WTC11 (cell line): ENCODE measurements around the gene RIPOR1. TPM values are rescaled to one million over a fixed set of nuclear protein-coding genes. Genes with fewer than 3 reads are reported as not detected.

Source experiments
- ATF1 ChIP-seq: sonication (generic); formaldehyde crosslinking; IDR thresholded peaks from 2 replicates; pipeline ENCODE4 v1.8.1; 2023; ENCODE audit warnings: mild to moderate bottlenecking, moderate library complexity, missing genetic modification reagents
- CREB1 ChIP-seq: sonication (generic); formaldehyde crosslinking; IDR thresholded peaks from 2 replicates; pipeline ENCODE4 v1.8.0; 2023; ENCODE audit warnings: mild to moderate bottlenecking, missing genetic modification reagents
- CREM ChIP-seq: sonication (generic); formaldehyde crosslinking; IDR thresholded peaks from 2 replicates; pipeline ENCODE4 v1.8.1; 2022; ENCODE audit warnings: mild to moderate bottlenecking, missing genetic modification reagents, moderate library complexity
- E2F4 ChIP-seq: sonication (generic); formaldehyde crosslinking; IDR thresholded peaks from 2 replicates; pipeline ENCODE4 v1.8.1; 2022; ENCODE audit warnings: low read depth, mild to moderate bottlenecking, moderate library complexity, missing genetic modification reagents, borderline replicate concordance
- GABPB1 ChIP-seq: sonication (generic); formaldehyde crosslinking; IDR thresholded peaks from 2 replicates; pipeline ENCODE4 v1.8.1; 2023; ENCODE audit warnings: mild to moderate bottlenecking, missing genetic modification reagents
- GRHL2 ChIP-seq: fragments of 250-450 bp; sonication (Bioruptor Pico); IDR thresholded peaks from 2 replicates; pipeline ENCODE4 v1.8.0; 2022; ENCODE audit warnings: mild to moderate bottlenecking, moderate library complexity; ENCODE audit not compliant: insufficient replicate concordance, severe bottlenecking
- NFE2L1 ChIP-seq: sonication (generic); formaldehyde crosslinking; IDR thresholded peaks from 2 replicates; pipeline ENCODE4 v1.8.1; 2023; ENCODE audit warnings: missing genetic modification reagents
- NR2C2 ChIP-seq: sonication (generic); formaldehyde crosslinking; IDR thresholded peaks from 2 replicates; pipeline ENCODE4 v1.8.0; 2022; ENCODE audit warnings: mild to moderate bottlenecking, missing genetic modification reagents
- PRDM15 ChIP-seq: sonication (generic); formaldehyde crosslinking; IDR thresholded peaks from 2 replicates; pipeline ENCODE4 v1.8.0; 2022; ENCODE audit warnings: missing genetic modification reagents
- PRRX2 ChIP-seq: fragments of 250-450 bp; sonication (Bioruptor Pico); IDR thresholded peaks from 2 replicates; pipeline ENCODE4 v1.8.0; 2021; ENCODE audit warnings: mild to moderate bottlenecking
- SP1 ChIP-seq: sonication (generic); formaldehyde crosslinking; conservative IDR thresholded peaks from 2 replicates; pipeline ENCODE4 v1.8.1; 2022; ENCODE audit warnings: missing genetic modification reagents
- TEAD4 ChIP-seq: sonication (generic); formaldehyde crosslinking; IDR thresholded peaks from 2 replicates; pipeline ENCODE4 v1.8.0; 2022; ENCODE audit warnings: mild to moderate bottlenecking, missing genetic modification reagents
- TP53 ChIP-seq: sonication (generic); formaldehyde crosslinking; IDR thresholded peaks from 2 replicates; pipeline ENCODE4 v1.8.1; 2023; ENCODE audit warnings: mild to moderate bottlenecking, missing genetic modification reagents
- ZNF121 ChIP-seq: sonication (generic); formaldehyde crosslinking; IDR thresholded peaks from 2 replicates; pipeline ENCODE4 v1.8.0; 2023; ENCODE audit warnings: missing genetic modification reagents
- ZNF263 ChIP-seq: sonication (generic); formaldehyde crosslinking; IDR thresholded peaks from 2 replicates; pipeline ENCODE4 v1.8.1; 2022; ENCODE audit warnings: low read depth, mild to moderate bottlenecking, moderate library complexity, missing genetic modification reagents
- ZNF317 ChIP-seq: sonication (generic); formaldehyde crosslinking; IDR thresholded peaks from 2 replicates; pipeline ENCODE4 v1.8.1; 2023; ENCODE audit warnings: low read depth, mild to moderate bottlenecking, moderate library complexity, missing genetic modification reagents, borderline replicate concordance
- total RNA-seq: library from RNA; stranded (reverse); gene quantifications from 3 replicates; pipeline ENCODE4 v1.2.3, GENCODE V29; 2021
- TF ChIP-seq, protein P1 (sequence below): sonication (generic); formaldehyde crosslinking; conservative IDR thresholded peaks from 2 replicates; pipeline ENCODE4 v1.8.1; 2022; ENCODE audit warnings: mild to moderate bottlenecking, missing genetic modification reagents
- TF ChIP-seq, protein P2 (sequence below): sonication (generic); formaldehyde crosslinking; IDR thresholded peaks from 2 replicates; pipeline ENCODE4 v1.8.0; 2022; ENCODE audit warnings: mild to moderate bottlenecking, missing genetic modification reagents
- TF ChIP-seq, protein P3 (sequence below): sonication (generic); formaldehyde crosslinking; IDR thresholded peaks from 2 replicates; pipeline ENCODE4 v1.8.1; 2023; ENCODE audit warnings: mild to moderate bottlenecking, moderate library complexity, missing genetic modification reagents
- TF ChIP-seq, protein P4 (sequence below): fragments of 250-450 bp; sonication (Bioruptor Pico); IDR thresholded peaks from 2 replicates; pipeline ENCODE4 v1.9.0; 2021; ENCODE audit warnings: mild to moderate bottlenecking
- TF ChIP-seq, protein P5 (sequence below): sonication (generic); formaldehyde crosslinking; IDR thresholded peaks from 2 replicates; pipeline ENCODE4 v1.8.1; 2022; ENCODE audit warnings: missing genetic modification reagents, borderline replicate concordance
- TF ChIP-seq, protein P6 (sequence below): fragments of 200-600 bp; IDR thresholded peaks from 2 replicates; pipeline ENCODE4 v1.8.0; 2022; ENCODE audit warnings: antibody characterized with exemption

The RIPOR1 gene
- total RNA-seq, 1 experiment from 2014 or later, result 14.9 TPM

GRCh38 chr16:67521095-67521804, 7.4 kb upstream of the RIPOR1 start (continued):
- TF ChIP-seq E2F4, result no peak
- TF ChIP-seq, protein P1, sequence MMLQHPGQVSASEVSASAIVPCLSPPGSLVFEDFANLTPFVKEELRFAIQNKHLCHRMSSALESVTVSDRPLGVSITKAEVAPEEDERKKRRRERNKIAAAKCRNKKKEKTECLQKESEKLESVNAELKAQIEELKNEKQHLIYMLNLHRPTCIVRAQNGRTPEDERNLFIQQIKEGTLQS (CRISPR knock-in tag), result no peak
- peak; percentile 29 for TF ChIP-seq GABPB1
- TF ChIP-seq ZNF263, result no peak
- no peak for TF ChIP-seq NR2C2 (CRISPR knock-in tag)
- no peak for TF ChIP-seq ATF1 (CRISPR knock-in tag)
- TF ChIP-seq PRDM15 (CRISPR knock-in tag), result no peak
- TF ChIP-seq, protein P2, sequence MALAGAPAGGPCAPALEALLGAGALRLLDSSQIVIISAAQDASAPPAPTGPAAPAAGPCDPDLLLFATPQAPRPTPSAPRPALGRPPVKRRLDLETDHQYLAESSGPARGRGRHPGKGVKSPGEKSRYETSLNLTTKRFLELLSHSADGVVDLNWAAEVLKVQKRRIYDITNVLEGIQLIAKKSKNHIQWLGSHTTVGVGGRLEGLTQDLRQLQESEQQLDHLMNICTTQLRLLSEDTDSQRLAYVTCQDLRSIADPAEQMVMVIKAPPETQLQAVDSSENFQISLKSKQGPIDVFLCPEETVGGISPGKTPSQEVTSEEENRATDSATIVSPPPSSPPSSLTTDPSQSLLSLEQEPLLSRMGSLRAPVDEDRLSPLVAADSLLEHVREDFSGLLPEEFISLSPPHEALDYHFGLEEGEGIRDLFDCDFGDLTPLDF (CRISPR knock-in tag), result no peak
- no peak for TF ChIP-seq TP53 (CRISPR knock-in tag)
- peak; percentile 50; the same call in 1 of the 2 replicates for TF ChIP-seq SP1 (CRISPR knock-in tag)
- TF ChIP-seq, protein P3, sequence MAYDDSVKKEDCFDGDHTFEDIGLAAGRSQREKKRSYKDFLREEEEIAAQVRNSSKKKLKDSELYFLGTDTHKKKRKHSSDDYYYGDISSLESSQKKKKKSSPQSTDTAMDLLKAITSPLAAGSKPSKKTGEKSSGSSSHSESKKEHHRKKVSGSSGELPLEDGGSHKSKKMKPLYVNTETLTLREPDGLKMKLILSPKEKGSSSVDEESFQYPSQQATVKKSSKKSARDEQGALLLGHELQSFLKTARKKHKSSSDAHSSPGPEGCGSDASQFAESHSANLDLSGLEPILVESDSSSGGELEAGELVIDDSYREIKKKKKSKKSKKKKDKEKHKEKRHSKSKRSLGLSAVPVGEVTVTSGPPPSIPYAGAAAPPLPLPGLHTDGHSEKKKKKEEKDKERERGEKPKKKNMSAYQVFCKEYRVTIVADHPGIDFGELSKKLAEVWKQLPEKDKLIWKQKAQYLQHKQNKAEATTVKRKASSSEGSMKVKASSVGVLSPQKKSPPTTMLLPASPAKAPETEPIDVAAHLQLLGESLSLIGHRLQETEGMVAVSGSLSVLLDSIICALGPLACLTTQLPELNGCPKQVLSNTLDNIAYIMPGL (CRISPR knock-in tag), result peak; percentile 76
- TF ChIP-seq PRRX2 (CRISPR knock-in tag), result no peak
- no peak for TF ChIP-seq GRHL2 (CRISPR knock-in tag)
- TF ChIP-seq, protein P4, sequence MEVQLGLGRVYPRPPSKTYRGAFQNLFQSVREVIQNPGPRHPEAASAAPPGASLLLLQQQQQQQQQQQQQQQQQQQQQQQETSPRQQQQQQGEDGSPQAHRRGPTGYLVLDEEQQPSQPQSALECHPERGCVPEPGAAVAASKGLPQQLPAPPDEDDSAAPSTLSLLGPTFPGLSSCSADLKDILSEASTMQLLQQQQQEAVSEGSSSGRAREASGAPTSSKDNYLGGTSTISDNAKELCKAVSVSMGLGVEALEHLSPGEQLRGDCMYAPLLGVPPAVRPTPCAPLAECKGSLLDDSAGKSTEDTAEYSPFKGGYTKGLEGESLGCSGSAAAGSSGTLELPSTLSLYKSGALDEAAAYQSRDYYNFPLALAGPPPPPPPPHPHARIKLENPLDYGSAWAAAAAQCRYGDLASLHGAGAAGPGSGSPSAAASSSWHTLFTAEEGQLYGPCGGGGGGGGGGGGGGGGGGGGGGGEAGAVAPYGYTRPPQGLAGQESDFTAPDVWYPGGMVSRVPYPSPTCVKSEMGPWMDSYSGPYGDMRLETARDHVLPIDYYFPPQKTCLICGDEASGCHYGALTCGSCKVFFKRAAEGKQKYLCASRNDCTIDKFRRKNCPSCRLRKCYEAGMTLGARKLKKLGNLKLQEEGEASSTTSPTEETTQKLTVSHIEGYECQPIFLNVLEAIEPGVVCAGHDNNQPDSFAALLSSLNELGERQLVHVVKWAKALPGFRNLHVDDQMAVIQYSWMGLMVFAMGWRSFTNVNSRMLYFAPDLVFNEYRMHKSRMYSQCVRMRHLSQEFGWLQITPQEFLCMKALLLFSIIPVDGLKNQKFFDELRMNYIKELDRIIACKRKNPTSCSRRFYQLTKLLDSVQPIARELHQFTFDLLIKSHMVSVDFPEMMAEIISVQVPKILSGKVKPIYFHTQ (CRISPR knock-in tag), result no peak
- no peak for TF ChIP-seq TEAD4 (CRISPR knock-in tag)
- TF ChIP-seq NFE2L1 (CRISPR knock-in tag), result no peak
- TF ChIP-seq, protein P5, sequence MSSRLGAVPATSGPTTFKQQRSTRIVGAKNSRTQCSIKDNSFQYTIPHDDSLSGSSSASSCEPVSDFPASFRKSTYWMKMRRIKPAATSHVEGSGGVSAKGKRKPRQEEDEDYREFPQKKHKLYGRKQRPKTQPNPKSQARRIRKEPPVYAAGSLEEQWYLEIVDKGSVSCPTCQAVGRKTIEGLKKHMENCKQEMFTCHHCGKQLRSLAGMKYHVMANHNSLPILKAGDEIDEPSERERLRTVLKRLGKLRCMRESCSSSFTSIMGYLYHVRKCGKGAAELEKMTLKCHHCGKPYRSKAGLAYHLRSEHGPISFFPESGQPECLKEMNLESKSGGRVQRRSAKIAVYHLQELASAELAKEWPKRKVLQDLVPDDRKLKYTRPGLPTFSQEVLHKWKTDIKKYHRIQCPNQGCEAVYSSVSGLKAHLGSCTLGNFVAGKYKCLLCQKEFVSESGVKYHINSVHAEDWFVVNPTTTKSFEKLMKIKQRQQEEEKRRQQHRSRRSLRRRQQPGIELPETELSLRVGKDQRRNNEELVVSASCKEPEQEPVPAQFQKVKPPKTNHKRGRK (CRISPR knock-in tag), result no peak
- no peak for TF ChIP-seq CREB1
- TF ChIP-seq CREM (CRISPR knock-in tag), result no peak
- TF ChIP-seq ZNF317 (CRISPR knock-in tag), result no peak
- TF ChIP-seq ZNF121 (CRISPR knock-in tag), result peak; percentile 41; the same call in 1 of the 2 replicates
- TF ChIP-seq, protein P6, sequence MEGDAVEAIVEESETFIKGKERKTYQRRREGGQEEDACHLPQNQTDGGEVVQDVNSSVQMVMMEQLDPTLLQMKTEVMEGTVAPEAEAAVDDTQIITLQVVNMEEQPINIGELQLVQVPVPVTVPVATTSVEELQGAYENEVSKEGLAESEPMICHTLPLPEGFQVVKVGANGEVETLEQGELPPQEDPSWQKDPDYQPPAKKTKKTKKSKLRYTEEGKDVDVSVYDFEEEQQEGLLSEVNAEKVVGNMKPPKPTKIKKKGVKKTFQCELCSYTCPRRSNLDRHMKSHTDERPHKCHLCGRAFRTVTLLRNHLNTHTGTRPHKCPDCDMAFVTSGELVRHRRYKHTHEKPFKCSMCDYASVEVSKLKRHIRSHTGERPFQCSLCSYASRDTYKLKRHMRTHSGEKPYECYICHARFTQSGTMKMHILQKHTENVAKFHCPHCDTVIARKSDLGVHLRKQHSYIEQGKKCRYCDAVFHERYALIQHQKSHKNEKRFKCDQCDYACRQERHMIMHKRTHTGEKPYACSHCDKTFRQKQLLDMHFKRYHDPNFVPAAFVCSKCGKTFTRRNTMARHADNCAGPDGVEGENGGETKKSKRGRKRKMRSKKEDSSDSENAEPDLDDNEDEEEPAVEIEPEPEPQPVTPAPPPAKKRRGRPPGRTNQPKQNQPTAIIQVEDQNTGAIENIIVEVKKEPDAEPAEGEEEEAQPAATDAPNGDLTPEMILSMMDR, result peak; percentile 72
